Pancreas (tissue), 10 donors: Measurements from ENCODE around the gene TP53BP2. TPM values are rescaled to one million over a fixed set of nuclear protein-coding genes. Genes with fewer than 3 reads are reported as not detected.

ENCODE experiments used
- ATAC-seq, 4 donors: fragments of 200-7000 bp; cut with Tn5 transposase; one replicate each; pipeline versions ENCODE4 v1.8.0 to v1.9.1; 2020; ENCODE audit warnings: mild to moderate bottlenecking in 4 of 4, moderate library complexity in 4 of 4
- DNase-seq, 6 donors: peaks; one replicate each; pipeline ENCODE4 v3.0.0-alpha.2; 2020
- FAIRE-seq: peaks from 2 replicates; lab custom pipeline; 2012; peaks lifted over from hg19 to GRCh38; lab: Jason Lieb, UNC
- H3K27ac ChIP-seq, 4 donors: fragments of 200-600 bp; sonication (generic); 1 replicate in 3 of 4; 2 replicates in 1 of 4; pipeline versions ENCODE4 v1.5.0 to v1.8.0; 2020
- H3K27me3 ChIP-seq, 4 donors: fragments of 200-600 bp; one replicate each; pipeline ENCODE4 v1.8.0; 2021
- H3K36me3 ChIP-seq, 3 donors: fragments of 200-600 bp; sonication (generic) in 1 of 3; one replicate each; pipeline versions ENCODE4 v1.5.0 to v1.8.0; 2020 to 2021
- H3K4me1 ChIP-seq, 3 donors: fragments of 200-600 bp; one replicate each; pipeline ENCODE4 v1.8.0; 2021
- H3K4me3 ChIP-seq, 4 donors: fragments of 200-600 bp; sonication (generic) in 2 of 4; one replicate each; pipeline versions ENCODE4 v1.5.0 to v1.8.0; 2020 to 2021
- H3K9me3 ChIP-seq, 4 donors: fragments of 200-600 bp; one replicate each; pipeline ENCODE4 v1.8.0; 2021
- CTCF ChIP-seq, 4 donors: fragments of 200-600 bp; sonication (generic) in 3 of 4; IDR thresholded peaks; one replicate each; pipeline versions ENCODE4 v1.5.0 to v1.8.0; 2021; ENCODE audit warnings: antibody characterized with exemption in 4 of 4
- WGBS, 2 donors: extraction: QIAGEN DNeasy Blood & Tissue Kit; methylation state at CpG; one replicate each; pipeline ENCODE4 v1.1.7; 2013; 5-methylcytosine and 5-hydroxymethylcytosine counted together
- intact Hi-C, 3 donors: fragments of 100-400 bp; cut with DNase I; formaldehyde crosslinking; loops; one replicate each; pipeline versions ENCODE4 v1.11.1 to v1.14.2; 2022
- polyA plus RNA-seq, 2 donors: library from polyadenylated mRNA; stranded (reverse); fragments of 200-250 nt; gene quantifications; one replicate each; pipeline ENCODE4 v1.2.3, GENCODE V29; 2013
- total RNA-seq, 6 donors: library from RNA; stranded (reverse); fragmentation: NEBNext Ultra II Directional in 4 of 6; extraction: Animal tissue kit (Norgen Biotek cat#: 25700) in 4 of 6; gene quantifications; one replicate each; pipeline versions ENCODE4 v1.2.1 to v1.2.4, GENCODE V29; 2021 to 2023
- donor health status: healthy with polysubstance abuse.
- donor health status: DM: no; HTN: no; CAD: no; lungs with moderate emphysema.
- donor health status: DM: no; HTN: no; CAD: no.
- donor health status: control.
- donor health status: control.
- donor health status: Bipolar disorder and iron deficiency.
- donor health status: DM: yes; HTN: yes; CAD: no.
- donor health status: DM: no; HTN: no; CAD: no.
- donor health status: DM: no; HTN: no; CAD: no.
- donor health status: DM: yes; HTN: yes; CAD: no.

Gene TP53BP2
- total and polyA plus RNA-seq, 8 donors: 5.5 to 31.7 (median 14.1) TPM

GRCh38 chr1:223831755-223832636 lies 13.8 kb downstream of the TP53BP2 start:
- peak overlapping the region in 2 of 4 donors; percentile 52 to 65 for H3K27ac ChIP-seq
- H3K9me3 ChIP-seq: no peaks in the 10 kb centered on the region
- 67% methylated on average over 3 of the region's 3 CpGs for WGBS, 2 donors
- intact Hi-C loops: no loop called here
- FAIRE-seq (peak; percentile 83), ATAC-seq (peak; percentile 50 to 72 (median 64)), DNase-seq (no peak)
- no peak overlapping the region for H3K4me3 ChIP-seq
- no peaks in the 10 kb centered on the region for H3K36me3 ChIP-seq
- no peak for TF ChIP-seq CTCF (IDR thresholded peaks at IDR 0.05)
- no peaks in the 10 kb centered on the region for H3K27me3 ChIP-seq
- peaks cover 0 to 59% (median 21%) of the 10 kb centered on the region in 3 donors for H3K4me1 ChIP-seq

GRCh38 chr1:223829678-223830077 lies 16.1 kb downstream of the TP53BP2 start:
- Histone ChIP-seq H3K27ac (no peak overlapping the region), H3K9me3 (no peaks in the 10 kb centered on the region), H3K36me3 (no peaks in the 10 kb centered on the region), H3K4me1 (peaks cover 3 to 49% (median 14%) of the 10 kb centered on the region in 3 donors), H3K4me3 (no peak overlapping the region), H3K27me3 (no peaks in the 10 kb centered on the region)
- intact Hi-C loops: no loop called here
- TF ChIP-seq CTCF (IDR thresholded peaks at IDR 0.05): no peak
- ATAC-seq: no peak
- 39 to 57% methylated on average over 1 of the region's 1 CpG for WGBS, 2 donors
- DNase-seq: no peak
- FAIRE-seq: no peak

GRCh38 chr1:223828162-223828848 lies 17.4 kb downstream of the TP53BP2 start:
- intact Hi-C loops: no loop called here
- ATAC-seq (no peak), DNase-seq (no peak), FAIRE-seq (no peak)
- 87 to 91% methylated on average over 6 of the region's 6 CpGs for WGBS, 2 donors
- Histone ChIP-seq H3K27ac (no peak overlapping the region), H3K9me3 (no peaks in the 10 kb centered on the region), H3K4me1 (peaks cover 3 to 53% (median 21%) of the 10 kb centered on the region in 3 donors), H3K36me3 (no peaks in the 10 kb centered on the region), H3K27me3 (no peaks in the 10 kb centered on the region), H3K4me3 (no peak overlapping the region)
- TF ChIP-seq CTCF (IDR thresholded peaks at IDR 0.05): no peak

- ATAC-seq: peak; percentile 37 to 48 (median 44)
- Histone ChIP-seq H3K4me3 (no peak overlapping the region), H3K27me3 (no peaks in the 10 kb centered on the region), H3K27ac (no peak overlapping the region), H3K36me3 (no peaks in the 10 kb centered on the region), H3K9me3 (no peaks in the 10 kb centered on the region), H3K4me1 (peaks cover 3 to 46% (median 18%) of the 10 kb centered on the region in 3 donors)
- no peak for FAIRE-seq
- no peak for TF ChIP-seq CTCF (IDR thresholded peaks at IDR 0.05)
- WGBS, 2 donors: 78 to 89% methylated on average over 3 of the region's 3 CpGs
- intact Hi-C loops: no loop called here
- DNase-seq: no peak
These were observed 18.5 kb downstream of the TP53BP2 start for GRCh38 chr1:223827193-223827663.
